K562 (cell line): Measurements from ENCODE around the gene ACTR5.

Experiments
- ESRRB ChIP-seq: fragments of 250-450 bp; sonication (Bioruptor Pico); IDR thresholded peaks from 2 replicates; pipeline ENCODE4 v1.5.0; 2020; ENCODE audit warnings: mild to moderate bottlenecking, moderate library complexity, borderline replicate concordance
- GABPA ChIP-seq: fragments of 200-800 bp; sonication (Bioruptor generic); conservative IDR thresholded peaks from 2 replicates; pipeline ENCODE4 v1.6.1; 2016; ENCODE audit warnings: low read depth, missing genetic modification characterization, missing compliant biosample characterization
- TF ChIP-seq, protein P1 (sequence below): sonication (generic); formaldehyde crosslinking; IDR thresholded peaks from 2 replicates; pipeline ENCODE4 v1.8.1; 2022; ENCODE audit warnings: missing genetic modification reagents

DNA sequence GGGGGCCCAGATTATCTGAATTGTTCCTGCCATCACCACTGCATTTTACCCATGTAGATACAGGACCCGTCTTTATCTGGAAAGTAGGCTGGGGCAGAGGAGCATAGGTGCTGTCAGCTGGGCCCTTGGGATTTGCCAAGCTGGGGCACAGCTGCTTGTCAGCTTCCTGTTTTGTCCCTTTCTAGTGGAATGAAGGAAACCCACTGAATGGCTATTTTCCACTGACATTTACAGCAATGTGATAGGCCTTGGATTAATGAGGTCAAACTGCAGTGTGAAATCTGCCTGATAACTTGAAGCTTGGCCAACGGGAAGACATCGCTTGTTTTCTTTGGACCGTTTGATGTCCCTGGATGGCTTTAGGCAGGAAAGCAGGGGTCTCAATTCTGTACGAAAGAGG, 63.9 kb downstream of the ACTR5 start:
- TF ChIP-seq, protein P1, sequence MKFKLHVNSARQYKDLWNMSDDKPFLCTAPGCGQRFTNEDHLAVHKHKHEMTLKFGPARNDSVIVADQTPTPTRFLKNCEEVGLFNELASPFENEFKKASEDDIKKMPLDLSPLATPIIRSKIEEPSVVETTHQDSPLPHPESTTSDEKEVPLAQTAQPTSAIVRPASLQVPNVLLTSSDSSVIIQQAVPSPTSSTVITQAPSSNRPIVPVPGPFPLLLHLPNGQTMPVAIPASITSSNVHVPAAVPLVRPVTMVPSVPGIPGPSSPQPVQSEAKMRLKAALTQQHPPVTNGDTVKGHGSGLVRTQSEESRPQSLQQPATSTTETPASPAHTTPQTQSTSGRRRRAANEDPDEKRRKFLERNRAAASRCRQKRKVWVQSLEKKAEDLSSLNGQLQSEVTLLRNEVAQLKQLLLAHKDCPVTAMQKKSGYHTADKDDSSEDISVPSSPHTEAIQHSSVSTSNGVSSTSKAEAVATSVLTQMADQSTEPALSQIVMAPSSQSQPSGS (CRISPR knock-in tag): no peak
- TF ChIP-seq GABPA (tag): no peak
- no peak for TF ChIP-seq ESRRB (CRISPR knock-in tag)
